ENCODE measurements around the gene LIN9. TPM values are rescaled to one million over a fixed set of nuclear protein-coding genes. Genes with fewer than 3 reads are reported as not detected.
A peak's percentile ranks its signal among the peaks of the same experiment; 100 is the strongest.
"Not testable (repeated sequence)": the region's sequence is repeated elsewhere in the genome, so short reads cannot be mapped to it uniquely, and the experiment has no call there.

The LIN9 gene
- total and polyA plus RNA-seq, 2 experiments from 2014 or later = 9.7 to 11.3 TPM

- Histone ChIP-seq H3K27me3 (no peaks in the 10 kb centered on the region), H3K4me3 (no peak overlapping the region), H3K4me1 (ENCODE audit: low read depth) (no peaks in the 10 kb centered on the region), H3K9me3 (ENCODE audit: low read depth) (no peaks in the 10 kb centered on the region), H3K36me3 (no peaks in the 10 kb centered on the region), H3K27ac (no peak overlapping the region)
- no peak for TF ChIP-seq CTCF (IDR thresholded peaks at IDR 0.05; ENCODE audit: low read depth, low read length)
- DNase-seq (ENCODE audit: low read depth in 1 of 2, low spot score in 1 of 2) = no peak
These were observed 33.7 kb upstream of the LIN9 start for GRCh38 chr1:226342656-226343055.

DNA sequence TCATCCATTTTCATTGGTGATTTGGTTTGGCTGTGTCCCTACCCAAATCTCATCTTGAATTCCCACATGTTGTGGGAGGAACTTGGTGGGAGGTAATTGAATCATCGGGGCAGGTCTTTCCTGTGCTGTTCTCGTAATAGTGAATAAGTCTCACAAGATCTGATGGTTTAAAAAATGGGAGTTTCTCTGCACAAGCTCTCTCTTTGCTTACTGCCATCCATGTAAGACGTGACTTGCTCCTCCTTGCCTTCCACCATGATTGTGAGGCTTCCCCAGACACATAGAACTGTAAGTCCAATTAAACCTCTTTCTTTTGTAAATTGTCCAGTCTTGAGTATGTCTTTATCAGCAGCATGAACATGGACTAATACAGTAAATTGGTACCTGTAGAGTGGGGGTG lies 31.1 kb upstream of the LIN9 start:
- not testable (repeated sequence) for H3K9me3 ChIP-seq (ENCODE audit: low read depth); H3K4me3 ChIP-seq; H3K4me1 ChIP-seq (ENCODE audit: low read depth); H3K27ac ChIP-seq; DNase-seq (ENCODE audit: low read depth in 1 of 2, low spot score in 1 of 2); H3K36me3 ChIP-seq; H3K27me3 ChIP-seq

- no peak overlapping the region for H3K4me3 ChIP-seq
- H3K27me3 ChIP-seq = no peaks in the 10 kb centered on the region
- DNase-seq (ENCODE audit: low read depth in 1 of 2, low spot score in 1 of 2) = no peak
- no peak for TF ChIP-seq CTCF (IDR thresholded peaks at IDR 0.05; ENCODE audit: low read depth, low read length)
- no peaks in the 10 kb centered on the region for H3K36me3 ChIP-seq
- peaks cover 5% of the 10 kb centered on the region for H3K4me1 ChIP-seq (ENCODE audit: low read depth)
- no peak overlapping the region for H3K27ac ChIP-seq
- H3K9me3 ChIP-seq (ENCODE audit: low read depth) = no peaks in the 10 kb centered on the region
These were observed 28.4 kb upstream of the LIN9 start for GRCh38 chr1:226337276-226337875.

DNA sequence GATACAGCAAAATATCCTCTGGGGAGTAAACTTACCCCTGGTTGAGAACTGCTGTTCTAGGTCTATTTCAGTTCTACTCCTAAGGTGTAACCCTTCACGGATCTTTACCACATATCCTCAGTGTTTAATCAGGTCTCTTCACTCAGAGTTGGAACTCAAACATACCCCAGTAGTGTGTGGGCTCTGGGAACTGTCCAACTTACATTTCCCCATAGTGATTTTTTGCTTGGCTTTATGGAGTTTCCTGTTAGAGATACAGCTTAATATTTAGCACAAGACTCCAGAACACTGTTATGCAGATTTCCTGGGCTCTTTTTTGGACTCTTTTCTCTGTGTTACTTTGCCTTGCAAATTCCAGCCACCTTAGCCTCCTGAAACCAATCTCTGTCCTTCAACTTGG lies 26.7 kb upstream of the LIN9 start:
- H3K27me3 ChIP-seq = no peaks in the 10 kb centered on the region
- peaks cover 5% of the 10 kb centered on the region for H3K4me1 ChIP-seq (ENCODE audit: low read depth)
- peak overlapping the region; percentile 23 for H3K27ac ChIP-seq
- H3K36me3 ChIP-seq = no peaks in the 10 kb centered on the region
- peak in 1 of 2 donors; percentile 66 for DNase-seq (ENCODE audit: low read depth in 1 of 2, low spot score in 1 of 2)
- no peaks in the 10 kb centered on the region for H3K9me3 ChIP-seq (ENCODE audit: low read depth)
- H3K4me3 ChIP-seq = no peak overlapping the region
- TF ChIP-seq CTCF (IDR thresholded peaks at IDR 0.05; ENCODE audit: low read depth, low read length) = no peak

GRCh38 chr1:226332947-226333346 lies 24.0 kb upstream of the LIN9 start:
- Histone ChIP-seq H3K4me3 (no peak overlapping the region), H3K36me3 (no peaks in the 10 kb centered on the region), H3K27me3 (no peaks in the 10 kb centered on the region), H3K9me3 (ENCODE audit: low read depth) (no peaks in the 10 kb centered on the region), H3K4me1 (ENCODE audit: low read depth) (peaks cover 5% of the 10 kb centered on the region), H3K27ac (no peak overlapping the region)
- DNase-seq (ENCODE audit: low read depth in 1 of 2, low spot score in 1 of 2) = no peak
- no peak for TF ChIP-seq CTCF (IDR thresholded peaks at IDR 0.05; ENCODE audit: low read depth, low read length)

DNA sequence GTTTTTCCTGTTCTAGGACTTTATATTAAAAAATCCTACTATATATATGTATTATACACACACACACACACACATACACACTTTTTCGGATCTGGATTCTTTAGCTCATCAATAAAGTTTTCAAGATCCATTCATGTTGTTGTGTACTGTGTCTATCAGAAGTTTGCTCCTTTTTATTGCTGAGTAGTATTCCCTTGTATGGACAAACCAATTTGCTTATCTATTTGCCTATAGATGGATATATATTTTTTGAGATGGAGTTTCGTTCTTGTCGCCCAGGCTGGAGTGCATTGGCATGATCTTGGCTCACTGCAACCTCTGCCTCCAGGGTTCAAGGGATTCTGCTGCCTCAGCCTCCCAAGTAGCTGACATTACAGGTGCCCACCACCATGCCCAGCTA lies 20.3 kb upstream of the LIN9 start:
- TF ChIP-seq CTCF (IDR thresholded peaks at IDR 0.05; ENCODE audit: low read depth, low read length) = no peak
- Histone ChIP-seq H3K4me1 (ENCODE audit: low read depth) (peaks cover 5% of the 10 kb centered on the region), H3K9me3 (ENCODE audit: low read depth) (no peaks in the 10 kb centered on the region), H3K27me3 (no peaks in the 10 kb centered on the region), H3K36me3 (no peaks in the 10 kb centered on the region), H3K4me3 (no peak overlapping the region), H3K27ac (no peak overlapping the region)
- DNase-seq (ENCODE audit: low read depth in 1 of 2, low spot score in 1 of 2) = no peak
